H1 (cell line): ENCODE measurements around the gene PCP4. TPM values are rescaled to one million over a fixed set of nuclear protein-coding genes. Genes with fewer than 3 reads are reported as not detected.

Source experiments
- CTCF ChIA-PET: fragments of 300-600 bp; sonication (Branson Sonifier 250); formaldehyde crosslinking; loops from one replicate; lab custom pipeline; 2021; ENCODE audit not compliant: partially characterized antibody; lab: Charles Lee
- POLR2A ChIA-PET: fragments of 300-600 bp; sonication (Branson Sonifier 250); formaldehyde crosslinking; loops from one replicate; lab custom pipeline; 2021; ENCODE audit warnings: inconsistent platforms; ENCODE audit not compliant: partially characterized antibody; lab: Charles Lee
- DNase-seq, 2 experiments: peaks; one replicate each; pipeline versions ENCODE4 v3.0.0 to v3.0.0-alpha.2; 2010 to 2022; ENCODE audit warnings: low spot score in 2 of 2, low read depth in 1 of 2, mixed read lengths in 1 of 2
- FAIRE-seq: peaks from 2 replicates; lab custom pipeline; 2011; peaks lifted over from hg19 to GRCh38; lab: Jason Lieb, UNC
- H2AFZ ChIP-seq: 2 replicates; pipeline ENCODE4 v1.8.1; 2012; ENCODE audit warnings: low read length, inconsistent platforms
- H2AK5ac ChIP-seq: 2 replicates; pipeline ENCODE4 v1.6.1; 2013; ENCODE audit warnings: low read depth, low read length
- H2BK120ac ChIP-seq: replicated peaks from 2 replicates; pipeline ENCODE3; 2013; ENCODE audit warnings: low read depth, low read length, inconsistent platforms
- H2BK12ac ChIP-seq: 2 replicates; pipeline ENCODE4 v1.6.1; 2013; ENCODE audit warnings: low read depth, low read length
- H2BK15ac ChIP-seq: 2 replicates; pipeline ENCODE4 v1.6.1; 2013; ENCODE audit warnings: low read length
- H2BK20ac ChIP-seq: 2 replicates; pipeline ENCODE4 v1.6.1; 2013; ENCODE audit warnings: low read length
- H2BK5ac ChIP-seq: 2 replicates; pipeline ENCODE4 v1.6.1; 2013; ENCODE audit warnings: low read depth, low read length
- H3K14ac ChIP-seq: 2 replicates; pipeline ENCODE4 v1.6.1; 2013; ENCODE audit warnings: inconsistent platforms; ENCODE audit not compliant: insufficient read length
- H3K18ac ChIP-seq: 2 replicates; pipeline ENCODE4 v1.6.1; 2013; ENCODE audit warnings: low read length; ENCODE audit errors: extremely low read depth
- H3K23ac ChIP-seq: 2 replicates; pipeline ENCODE4 v1.6.1; 2013; ENCODE audit warnings: inconsistent platforms; ENCODE audit not compliant: insufficient read length
- H3K23me2 ChIP-seq: 2 replicates; pipeline ENCODE4 v1.6.1; 2013; ENCODE audit warnings: low read depth, low read length
- H3K27ac ChIP-seq: 2 replicates; pipeline ENCODE4 v1.6.1; 2011; ENCODE audit warnings: low read depth, low read length, inconsistent platforms
- H3K27me3 ChIP-seq, 4 experiments: replicated peaks in 1 of 4; 1 replicate in 1 of 4; 2 replicates in 3 of 4; pipeline versions ENCODE4 v1.6.1 to v1.8.1; 2011 to 2013; ENCODE audit warnings: low read length in 3 of 4, mild to moderate bottlenecking in 3 of 4, inconsistent platforms in 2 of 4, mixed read lengths in 2 of 4, moderate library complexity in 1 of 4; ENCODE audit not compliant: control insufficient read depth in 3 of 4, insufficient read depth in 3 of 4; ENCODE audit errors: extremely low read depth in 1 of 4
- H3K36me3 ChIP-seq, 4 experiments: 2 replicates each; pipeline versions ENCODE4 v1.6.1 to v1.8.1; 2011 to 2013; ENCODE audit warnings: mild to moderate bottlenecking in 4 of 4, low read length in 3 of 4, moderate library complexity in 2 of 4, control low read depth in 1 of 4, inconsistent platforms in 1 of 4; ENCODE audit not compliant: insufficient read depth in 4 of 4, control insufficient read depth in 2 of 4
- H3K4ac ChIP-seq: replicated peaks from 2 replicates; pipeline ENCODE3; 2013; ENCODE audit warnings: low read length, low read depth, mixed read lengths, inconsistent platforms; ENCODE audit not compliant: insufficient read length
- H3K4me1 ChIP-seq, 4 experiments: replicated peaks in 1 of 4; 1 replicate in 1 of 4; 2 replicates in 3 of 4; pipeline versions ENCODE4 v1.6.1 to v1.8.1; 2011 to 2013; ENCODE audit warnings: low read length in 3 of 4, inconsistent platforms in 2 of 4, mixed read lengths in 1 of 4; ENCODE audit not compliant: insufficient read depth in 4 of 4, control insufficient read depth in 3 of 4
- H3K4me2 ChIP-seq, 2 experiments: 2 replicates each; pipeline versions ENCODE4 v1.6.1 to v1.8.1; 2011 to 2013; ENCODE audit warnings: low read depth in 2 of 2, low read length in 2 of 2, control low read depth in 1 of 2, inconsistent platforms in 1 of 2, mild to moderate bottlenecking in 1 of 2; ENCODE audit not compliant: insufficient read depth in 1 of 2
- H3K4me3 ChIP-seq, 4 experiments: fragments of 200-600, 300-600 bp in 1 of 4; sonication (generic), shearing (Covaris generic), sonication (Bioruptor Twin) in 1 of 4; 2 replicates each; pipeline versions ENCODE4 v1.5.1 to v1.8.1; 2011 to 2016; ENCODE audit warnings: low read length in 4 of 4, low read depth in 3 of 4, control low read depth in 2 of 4, inconsistent platforms in 2 of 4, mild to moderate bottlenecking in 2 of 4, mixed read lengths in 1 of 4, moderate library complexity in 1 of 4; ENCODE audit not compliant: insufficient read depth in 2 of 4; ENCODE audit errors: extremely low read depth in 1 of 4
- H3K56ac ChIP-seq: replicated peaks from 2 replicates; pipeline ENCODE3; 2013; ENCODE audit warnings: low read depth, mild to moderate bottlenecking, mixed read lengths, low read length, inconsistent platforms; ENCODE audit not compliant: insufficient read length
- H3K79me1 ChIP-seq: 2 replicates; pipeline ENCODE4 v1.6.1; 2013; ENCODE audit warnings: low read depth, low read length, control low read depth
- H3K79me2 ChIP-seq, 2 experiments: 2 replicates each; pipeline versions ENCODE4 v1.6.1 to v1.8.1; 2012 to 2013; ENCODE audit warnings: low read length in 2 of 2, mild to moderate bottlenecking in 2 of 2, inconsistent platforms in 1 of 2; ENCODE audit not compliant: insufficient read depth in 2 of 2, control insufficient read depth in 1 of 2
- H3K9ac ChIP-seq, 4 experiments: replicated peaks in 1 of 4; 1 replicate in 1 of 4; 2 replicates in 3 of 4; pipeline versions ENCODE4 v1.6.1 to v1.8.1; 2011 to 2013; ENCODE audit warnings: low read depth in 3 of 4, low read length in 3 of 4, control low read depth in 2 of 4, mild to moderate bottlenecking in 2 of 4, moderate library complexity in 2 of 4, inconsistent platforms in 1 of 4; ENCODE audit errors: extremely low read depth in 1 of 4
- H3K9me3 ChIP-seq, 2 experiments: 2 replicates each; pipeline versions ENCODE4 v1.6.1 to v1.8.1; 2012 to 2013; ENCODE audit warnings: mild to moderate bottlenecking in 2 of 2, moderate library complexity in 2 of 2, control low read depth in 1 of 2, inconsistent platforms in 1 of 2, low read depth in 1 of 2, low read length in 1 of 2, mixed read lengths in 1 of 2; ENCODE audit not compliant: insufficient read depth in 2 of 2
- H4K20me1 ChIP-seq, 2 experiments: replicated peaks in 1 of 2; 2 replicates each; pipeline versions ENCODE3 to v1.8.1; 2011 to 2013; ENCODE audit warnings: inconsistent platforms in 2 of 2, low read length in 2 of 2, mild to moderate bottlenecking in 1 of 2; ENCODE audit not compliant: insufficient read depth in 2 of 2, control insufficient read depth in 1 of 2
- H4K5ac ChIP-seq: 2 replicates; pipeline ENCODE4 v1.6.1; 2013; ENCODE audit warnings: low read length, low read depth, mixed read lengths, inconsistent platforms; ENCODE audit not compliant: insufficient read length
- H4K8ac ChIP-seq: 2 replicates; pipeline ENCODE4 v1.8.0; 2013; ENCODE audit warnings: mild to moderate bottlenecking, moderate library complexity, low read length, inconsistent platforms; ENCODE audit not compliant: insufficient read depth; ENCODE audit errors: extremely low read depth
- H4K91ac ChIP-seq: replicated peaks from 2 replicates; pipeline ENCODE3; 2013; ENCODE audit warnings: low read length, mixed read lengths, inconsistent platforms; ENCODE audit not compliant: insufficient read length
- BACH1 ChIP-seq: IDR thresholded peaks from 2 replicates; pipeline ENCODE4 v1.6.1; 2012; ENCODE audit warnings: low read length, improper control_type of control experiment
- BRCA1 ChIP-seq: IDR thresholded peaks from 2 replicates; pipeline ENCODE4 v1.6.1; 2012; ENCODE audit warnings: low read depth, low read length, improper control_type of control experiment
- CBX5 ChIP-seq: fragments of 300-800, 300-1000 bp; sonication (generic); IDR thresholded peaks from 2 replicates; pipeline ENCODE4 v1.7.1; 2016; ENCODE audit warnings: antibody characterized with exemption, low read length, low read depth
- CREB1 ChIP-seq: IDR thresholded peaks from 2 replicates; pipeline ENCODE4 v1.6.1; 2012; ENCODE audit warnings: inconsistent platforms
- CTBP2 ChIP-seq: IDR thresholded peaks from 2 replicates; pipeline ENCODE4 v1.7.0; 2011; ENCODE audit warnings: borderline replicate concordance, mild to moderate bottlenecking, moderate library complexity, mixed read lengths, low read length; ENCODE audit not compliant: insufficient read depth, insufficient read length
- JUN ChIP-seq: IDR thresholded peaks from 2 replicates; pipeline ENCODE4 v1.6.1; 2011; ENCODE audit warnings: low read depth, mild to moderate bottlenecking, improper control_type of control experiment, low read length
- JUND ChIP-seq: IDR thresholded peaks from 2 replicates; pipeline ENCODE4 v1.6.1; 2011; ENCODE audit warnings: mild to moderate bottlenecking, improper control_type of control experiment, low read length
- RAD21 ChIP-seq, 2 experiments: IDR thresholded peaks in 1 of 2; conservative IDR thresholded peaks in 1 of 2; 2 replicates each; pipeline ENCODE4 v1.6.1; 2011; ENCODE audit warnings: low read depth in 2 of 2, low read length in 2 of 2, improper control_type of control experiment in 1 of 2, inconsistent platforms in 1 of 2, mild to moderate bottlenecking in 1 of 2, moderate library complexity in 1 of 2
- RBBP5 ChIP-seq: IDR thresholded peaks from 2 replicates; pipeline ENCODE4 v1.7.1; 2012; ENCODE audit warnings: low read depth, mild to moderate bottlenecking, inconsistent platforms, low read length, moderate library complexity, borderline replicate concordance
- SAP30 ChIP-seq: fragments of 300-600 bp; sonication (generic); IDR thresholded peaks from 2 replicates; pipeline ENCODE4 v1.7.1; 2012; ENCODE audit warnings: low read length, moderate library complexity, mild to moderate bottlenecking, inconsistent platforms; ENCODE audit not compliant: insufficient read depth, insufficient replicate concordance
- SIX5 ChIP-seq: IDR thresholded peaks from 2 replicates; pipeline ENCODE4 v1.6.1; 2011; ENCODE audit warnings: mild to moderate bottlenecking, low read depth, low read length
- SP1 ChIP-seq: IDR thresholded peaks from 2 replicates; pipeline ENCODE4 v1.6.1; 2011; ENCODE audit warnings: low read depth, low read length
- SUZ12 ChIP-seq: fragments of 200-600 bp; sonication (generic); IDR thresholded peaks from 2 replicates; pipeline ENCODE4 v1.6.1; 2012; ENCODE audit warnings: mild to moderate bottlenecking, inconsistent platforms, low read length, moderate library complexity, mixed read lengths
- USF2 ChIP-seq: IDR thresholded peaks from 2 replicates; pipeline ENCODE4 v1.6.1; 2011; ENCODE audit warnings: low read length, improper control_type of control experiment
- WGBS, 2 experiments: shearing (Covaris generic) in 1 of 2; methylation state at CpG; one replicate each; pipeline versions ENCODE4 v1.1.6 to v1.1.7; 2013 to 2015; ENCODE audit warnings: low lambda C conversion rate in 2 of 2, mixed read lengths in 2 of 2, inconsistent platforms in 1 of 2, low coverage in 1 of 2, missing lambda C conversion rate in 1 of 2; ENCODE audit not compliant: insufficient replicate concordance in 2 of 2, insufficient coverage in 1 of 2, insufficient read length in 1 of 2; ENCODE audit errors: extremely low coverage in 1 of 2, missing lambda C conversion rate in 1 of 2; 5-methylcytosine and 5-hydroxymethylcytosine counted together
- polyA plus RNA-seq, 7 experiments: library from polyadenylated mRNA; depleted of rRNA in 3 of 7; stranded (reverse) in 5 of 7; unstranded in 2 of 7; fragments of >200 nt in 5 of 7; fragments of 200-250 nt in 2 of 7; gene quantifications; 1 replicate in 5 of 7; 2 replicates in 1 of 7; 4 replicates in 1 of 7; pipeline versions ENCODE4 v1.2.1 to v1.2.3, GENCODE V29; 2011 to 2013; ENCODE audit warnings: missing spikeins in 2 of 7, mixed read lengths in 2 of 7
- total RNA-seq: library from RNA; stranded (reverse); fragmentation: NEBNext Ultra II Directional; extraction: Animal tissue kit (Norgen Biotek cat#: 25700); gene quantifications from 2 replicates; pipeline ENCODE4 v1.2.1, GENCODE V29; 2021

PCP4 gene
- total and polyA plus RNA-seq, 2 of the 8 experiments (the other 6 are each of a cell fraction or from before 2014, with no cell fraction given), result 1.8 to 2.4 TPM

- Histone ChIP-seq H4K8ac (no peak overlapping the region), H2BK20ac (no peak overlapping the region)
- 95% methylated on average over 5 of the region's 5 CpGs; no CpG with 5 or more reads in 1 of the 2 experiments for WGBS, 2 experiments
- TF ChIP-seq SAP30 (no peak), CBX5 (no peak), SIX5 (no peak), RAD21 (IDR thresholded peaks at IDR 0.05 in 1 of 2, conservative IDR thresholded peaks at IDR 0.05 in 1 of 2; ENCODE audit: low read depth in 2 of 2, low read length in 2 of 2) (no peak), SP1 (no peak), USF2 (no peak), SUZ12 (no peak), JUND (no peak), BRCA1 (no peak), CTBP2 (no peak), RBBP5 (no peak), CREB1 (no peak), BACH1 (no peak), JUN (no peak)
Observed at GRCh38 chr21:39900491-39900890, 33.3 kb downstream of the PCP4 start.

More at GRCh38 chr21:39900491-39900890, 33.3 kb downstream of the PCP4 start:
- FAIRE-seq (no peak), DNase-seq (no peak)
- Histone ChIP-seq H3K27me3 (no peaks in the 10 kb centered on the region), H3K4me3 (no peak overlapping the region), H3K9ac (no peak overlapping the region), H2AK5ac (no peak overlapping the region), H3K14ac (no peak overlapping the region), H3K56ac (no peak overlapping the region), H2BK120ac (no peak overlapping the region), H3K23me2 (no peaks in the 10 kb centered on the region), H3K36me3 (no peaks in the 10 kb centered on the region), H2BK15ac (no peak overlapping the region), H3K4me1 (no peaks in the 10 kb centered on the region), H2AFZ (no peak overlapping the region), H3K4me2 (no peak overlapping the region), H3K79me1 (no peaks in the 10 kb centered on the region), H2BK5ac (no peak overlapping the region), H3K27ac (no peak overlapping the region), H3K23ac (no peak overlapping the region), H2BK12ac (no peak overlapping the region), H3K4ac (no peak overlapping the region), H3K18ac (no peak overlapping the region), H4K20me1 (no peaks in the 10 kb centered on the region), H4K5ac (no peak overlapping the region), H3K79me2 (no peaks in the 10 kb centered on the region), H4K91ac (no peak overlapping the region), H3K9me3 (no peaks in the 10 kb centered on the region)
- ChIA-PET POLR2A (no interaction called here), CTCF (interaction anchor here (1.3 kb wide), 1 partner anchor 220 kb away, joined by 3 read pairs; no protein-coding TSS in a partner anchor)
